Fibroblast of villous mesenchyme (primary cell): ENCODE data around the gene HNF1B. TPM values are rescaled to one million over a fixed set of nuclear protein-coding genes. Genes with fewer than 3 reads are reported as not detected.
A peak's percentile ranks its signal among the peaks of the same experiment; 100 is the strongest.

Experiments used
- DNase-seq: peaks from one replicate; pipeline ENCODE4 v3.0.0-alpha.2; 2010; ENCODE audit warnings: low read depth
- H3K4me3 ChIP-seq: 2 replicates; pipeline ENCODE4 v1.5.1; 2011; ENCODE audit warnings: low read depth, mild to moderate bottlenecking, low read length
- total RNA-seq: library from RNA; depleted of rRNA; stranded (reverse); fragments of >200 nt; gene quantifications from 2 replicates; pipeline ENCODE4 v1.2.3, GENCODE V29; 2012
- TF ChIP-seq, protein P1 (sequence below): IDR thresholded peaks from 2 replicates; pipeline ENCODE4 v1.5.1; 2012; ENCODE audit warnings: low read depth, mild to moderate bottlenecking, low read length; ENCODE audit not compliant: insufficient read depth

HNF1B gene, protein sequence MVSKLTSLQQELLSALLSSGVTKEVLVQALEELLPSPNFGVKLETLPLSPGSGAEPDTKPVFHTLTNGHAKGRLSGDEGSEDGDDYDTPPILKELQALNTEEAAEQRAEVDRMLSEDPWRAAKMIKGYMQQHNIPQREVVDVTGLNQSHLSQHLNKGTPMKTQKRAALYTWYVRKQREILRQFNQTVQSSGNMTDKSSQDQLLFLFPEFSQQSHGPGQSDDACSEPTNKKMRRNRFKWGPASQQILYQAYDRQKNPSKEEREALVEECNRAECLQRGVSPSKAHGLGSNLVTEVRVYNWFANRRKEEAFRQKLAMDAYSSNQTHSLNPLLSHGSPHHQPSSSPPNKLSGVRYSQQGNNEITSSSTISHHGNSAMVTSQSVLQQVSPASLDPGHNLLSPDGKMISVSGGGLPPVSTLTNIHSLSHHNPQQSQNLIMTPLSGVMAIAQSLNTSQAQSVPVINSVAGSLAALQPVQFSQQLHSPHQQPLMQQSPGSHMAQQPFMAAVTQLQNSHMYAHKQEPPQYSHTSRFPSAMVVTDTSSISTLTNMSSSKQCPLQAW
- not detected in 2 replicates for total RNA-seq

DNA sequence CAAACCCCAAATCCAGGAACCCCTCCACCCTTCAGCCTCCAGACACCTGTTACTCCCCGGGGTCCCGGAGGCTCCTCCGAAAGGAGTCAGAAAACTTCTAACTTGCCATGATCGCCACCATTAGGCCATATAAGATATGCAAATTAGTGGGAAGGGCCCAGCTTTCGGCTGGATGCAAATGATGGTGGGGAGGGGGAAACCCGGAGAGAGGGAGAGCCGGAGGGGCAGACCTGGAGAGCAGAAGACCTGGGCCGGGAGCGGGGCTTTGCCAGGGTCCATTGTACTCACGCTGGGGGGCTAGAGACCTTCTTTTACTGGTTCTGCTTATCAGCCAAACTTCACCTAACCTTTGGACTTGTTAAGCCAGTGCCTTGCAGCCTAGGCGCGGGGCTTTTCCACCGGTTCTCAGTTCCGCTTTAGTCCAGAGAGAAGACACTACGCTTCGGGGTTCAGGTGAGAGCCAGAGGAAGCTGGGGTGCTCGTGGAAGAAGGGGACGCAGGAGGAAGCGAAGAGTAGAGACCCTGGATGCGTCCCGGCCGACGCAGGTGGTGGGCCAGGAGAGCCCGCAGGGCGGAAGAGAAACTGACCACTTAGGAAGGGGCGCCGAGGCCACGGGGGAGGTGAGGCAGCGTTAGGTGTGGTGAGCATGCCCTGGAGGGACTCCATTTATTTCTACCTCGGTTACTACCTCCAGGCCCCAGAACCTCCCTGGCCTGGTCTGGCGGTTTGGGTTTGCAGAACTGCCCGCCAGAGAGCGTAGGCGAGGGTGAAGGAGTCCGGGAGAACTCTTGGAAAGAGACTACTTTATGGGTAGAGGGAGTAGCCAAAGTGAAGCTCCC, at the start of gene HNF1B:
TSS of gene HNF1B (minus strand) at position 99 of the 840 bp plus-strand sequence. CDS start 175 bp downstream, outside the sequence.
- DNase-seq: no peak
- no peak within 1 kb of the TSS for H3K4me3 ChIP-seq
- TF ChIP-seq, protein P1, sequence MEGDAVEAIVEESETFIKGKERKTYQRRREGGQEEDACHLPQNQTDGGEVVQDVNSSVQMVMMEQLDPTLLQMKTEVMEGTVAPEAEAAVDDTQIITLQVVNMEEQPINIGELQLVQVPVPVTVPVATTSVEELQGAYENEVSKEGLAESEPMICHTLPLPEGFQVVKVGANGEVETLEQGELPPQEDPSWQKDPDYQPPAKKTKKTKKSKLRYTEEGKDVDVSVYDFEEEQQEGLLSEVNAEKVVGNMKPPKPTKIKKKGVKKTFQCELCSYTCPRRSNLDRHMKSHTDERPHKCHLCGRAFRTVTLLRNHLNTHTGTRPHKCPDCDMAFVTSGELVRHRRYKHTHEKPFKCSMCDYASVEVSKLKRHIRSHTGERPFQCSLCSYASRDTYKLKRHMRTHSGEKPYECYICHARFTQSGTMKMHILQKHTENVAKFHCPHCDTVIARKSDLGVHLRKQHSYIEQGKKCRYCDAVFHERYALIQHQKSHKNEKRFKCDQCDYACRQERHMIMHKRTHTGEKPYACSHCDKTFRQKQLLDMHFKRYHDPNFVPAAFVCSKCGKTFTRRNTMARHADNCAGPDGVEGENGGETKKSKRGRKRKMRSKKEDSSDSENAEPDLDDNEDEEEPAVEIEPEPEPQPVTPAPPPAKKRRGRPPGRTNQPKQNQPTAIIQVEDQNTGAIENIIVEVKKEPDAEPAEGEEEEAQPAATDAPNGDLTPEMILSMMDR: no peak

DNA sequence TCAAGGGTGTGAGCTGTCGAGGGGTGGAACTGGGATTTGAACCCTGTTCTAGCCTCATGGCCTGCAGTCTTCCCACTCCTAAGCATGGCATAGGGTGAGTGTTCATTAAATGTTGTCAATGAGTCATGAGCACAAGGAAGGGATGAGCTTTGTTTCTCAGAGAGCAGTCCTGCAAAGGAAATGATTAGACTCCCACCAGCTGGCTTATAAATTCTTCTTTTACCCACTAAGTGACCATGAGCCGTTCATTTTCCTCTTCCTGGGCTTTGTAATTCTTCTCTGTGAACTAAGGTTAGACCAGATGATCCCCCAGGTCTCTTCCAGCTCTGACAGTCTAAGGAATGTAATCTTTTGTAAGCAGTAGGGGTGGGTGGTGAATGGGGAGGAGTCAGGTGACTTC, 47.9 kb upstream of the HNF1B start:
- peak; percentile 44 for DNase-seq
- no peak overlapping the region for H3K4me3 ChIP-seq
- TF ChIP-seq, protein P1: no peak

DNA sequence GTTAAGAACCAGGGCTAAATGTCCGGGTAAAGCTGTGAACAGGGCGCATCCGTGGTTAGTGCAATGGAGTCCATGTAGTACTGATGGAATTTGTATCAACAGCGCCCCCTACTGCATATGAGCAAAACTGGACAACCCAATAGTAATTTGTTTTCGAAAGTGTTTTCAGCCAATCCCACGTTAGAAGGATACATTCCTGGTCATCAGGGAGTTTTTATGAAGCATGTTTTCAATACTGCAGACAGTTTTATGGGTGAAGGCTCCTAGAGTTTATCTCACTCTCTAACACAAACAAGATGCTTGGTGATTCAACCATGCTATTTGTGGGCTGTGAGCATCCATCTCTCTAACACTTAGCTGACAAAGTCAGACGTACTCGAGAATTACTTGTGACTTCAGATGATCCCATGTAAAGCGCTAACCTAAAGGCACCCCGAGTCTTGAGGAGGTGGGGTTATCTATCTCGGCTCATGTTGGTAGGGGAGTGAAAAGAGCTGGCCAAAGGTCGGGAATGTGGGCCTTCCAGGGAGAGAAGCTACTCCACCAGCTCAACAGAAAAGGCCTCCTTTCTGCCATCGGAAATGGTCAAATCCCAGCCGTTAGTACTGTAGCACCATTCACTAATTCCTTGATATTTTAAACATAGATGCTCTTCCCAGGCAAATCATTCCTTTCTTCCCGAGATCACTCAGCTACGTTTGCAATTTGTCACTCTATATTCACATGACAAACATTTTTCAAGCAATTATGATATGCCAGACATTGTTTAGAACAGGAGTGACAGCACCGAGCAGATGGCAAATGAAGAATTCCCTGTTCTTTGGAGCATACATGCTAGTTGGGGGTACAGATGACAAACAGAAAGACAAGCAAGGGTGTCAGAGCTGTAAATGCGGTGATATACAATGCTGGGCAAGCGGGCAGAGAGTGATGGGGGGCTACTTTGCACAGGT, 46.9 kb upstream of the HNF1B start:
- TF ChIP-seq, protein P1: peak; percentile 45
- DNase-seq: peak; percentile 62
- H3K4me3 ChIP-seq: no peak overlapping the region

DNA sequence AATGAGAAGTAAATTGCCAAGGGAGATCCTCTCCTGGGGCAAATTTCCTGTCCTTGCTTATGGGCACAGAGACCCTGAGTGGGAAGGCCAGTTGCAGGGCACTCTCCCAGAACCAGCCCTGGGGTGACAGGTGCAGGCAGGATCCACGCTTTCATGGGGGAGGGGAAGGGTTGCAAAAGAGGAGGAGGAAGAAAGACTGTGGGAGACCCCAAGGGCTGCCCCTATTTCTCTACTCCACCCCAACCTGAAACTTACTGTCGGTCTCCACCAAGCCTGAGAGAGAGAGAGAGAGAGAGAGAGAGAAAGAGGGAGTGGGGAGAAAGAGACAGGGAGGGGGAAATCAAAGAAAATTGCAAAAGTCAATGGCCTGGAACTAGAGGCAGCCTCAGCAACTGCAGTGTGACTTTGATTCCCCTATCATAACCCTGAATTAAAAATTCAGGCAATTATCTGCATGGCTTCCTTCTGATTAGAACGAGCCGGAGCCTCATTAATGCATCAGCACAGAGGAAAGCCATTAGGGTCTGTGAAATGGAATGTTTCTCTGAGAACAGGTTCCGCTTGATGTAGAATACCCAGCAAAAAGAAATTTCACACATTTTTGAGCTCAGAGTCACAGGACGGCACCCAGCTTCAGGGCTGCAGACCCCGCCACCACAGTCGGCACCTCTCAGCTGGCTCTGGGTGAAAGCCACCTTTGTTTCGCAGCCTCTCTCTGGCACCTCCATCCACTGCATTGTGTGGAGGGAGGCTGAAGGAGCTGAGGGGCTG, 45.1 kb upstream of the HNF1B start:
- no peak overlapping the region for H3K4me3 ChIP-seq
- TF ChIP-seq, protein P1: no peak
- DNase-seq: no peak

DNA sequence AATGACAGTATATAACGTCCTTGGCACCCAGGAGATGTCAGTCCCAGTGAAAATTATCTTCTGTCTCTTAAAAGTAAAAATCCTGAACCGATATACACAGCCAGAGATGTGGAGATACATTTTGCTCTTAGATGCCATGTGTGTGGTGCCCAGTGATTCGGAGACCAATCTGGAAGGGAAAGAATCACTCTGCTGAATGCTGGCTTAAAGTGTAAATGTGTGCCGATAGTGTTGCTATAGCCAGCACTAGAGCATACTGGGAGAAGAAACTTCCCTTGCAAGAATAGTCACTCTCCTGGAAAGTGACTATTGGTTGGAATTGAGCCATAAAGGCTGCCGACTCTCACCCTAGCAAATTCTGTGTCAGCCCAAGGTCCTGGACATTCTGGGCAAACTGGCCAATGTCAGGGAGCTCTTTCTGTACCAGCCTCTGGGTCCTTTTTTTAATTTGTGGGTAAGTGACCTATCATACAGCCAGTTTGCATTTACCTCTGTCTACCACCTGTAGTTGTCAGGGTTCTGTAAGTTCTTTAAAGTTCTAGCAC, 44.2 kb upstream of the HNF1B start:
- TF ChIP-seq, protein P1: no peak
- no peak overlapping the region for H3K4me3 ChIP-seq
- DNase-seq: no peak
